Measurements from ENCODE around the gene OAT. TPM values are rescaled to one million over a fixed set of nuclear protein-coding genes. Genes with fewer than 3 reads are reported as not detected.

OAT gene
- total RNA-seq, 3 donors from 2014 or later, result 46.7 to 120 (median 69.6) TPM

DNA sequence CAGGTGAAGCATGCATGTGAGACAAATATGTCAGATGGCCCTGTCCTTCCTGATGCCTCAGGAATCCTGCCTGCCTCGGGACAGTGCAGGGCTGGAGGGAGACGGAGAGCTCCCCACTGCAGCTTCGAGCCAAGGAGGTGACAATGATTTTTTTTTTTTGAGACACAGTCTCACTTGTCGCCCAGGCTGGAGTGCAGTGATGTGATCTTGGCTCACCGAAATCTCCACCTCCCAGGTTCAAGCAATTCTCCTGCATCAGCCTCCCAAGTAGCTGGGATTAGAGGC lies 68.8 kb downstream of the OAT start:
- no peaks in the 10 kb centered on the region for H3K9me3 ChIP-seq
- TF ChIP-seq, protein P1, sequence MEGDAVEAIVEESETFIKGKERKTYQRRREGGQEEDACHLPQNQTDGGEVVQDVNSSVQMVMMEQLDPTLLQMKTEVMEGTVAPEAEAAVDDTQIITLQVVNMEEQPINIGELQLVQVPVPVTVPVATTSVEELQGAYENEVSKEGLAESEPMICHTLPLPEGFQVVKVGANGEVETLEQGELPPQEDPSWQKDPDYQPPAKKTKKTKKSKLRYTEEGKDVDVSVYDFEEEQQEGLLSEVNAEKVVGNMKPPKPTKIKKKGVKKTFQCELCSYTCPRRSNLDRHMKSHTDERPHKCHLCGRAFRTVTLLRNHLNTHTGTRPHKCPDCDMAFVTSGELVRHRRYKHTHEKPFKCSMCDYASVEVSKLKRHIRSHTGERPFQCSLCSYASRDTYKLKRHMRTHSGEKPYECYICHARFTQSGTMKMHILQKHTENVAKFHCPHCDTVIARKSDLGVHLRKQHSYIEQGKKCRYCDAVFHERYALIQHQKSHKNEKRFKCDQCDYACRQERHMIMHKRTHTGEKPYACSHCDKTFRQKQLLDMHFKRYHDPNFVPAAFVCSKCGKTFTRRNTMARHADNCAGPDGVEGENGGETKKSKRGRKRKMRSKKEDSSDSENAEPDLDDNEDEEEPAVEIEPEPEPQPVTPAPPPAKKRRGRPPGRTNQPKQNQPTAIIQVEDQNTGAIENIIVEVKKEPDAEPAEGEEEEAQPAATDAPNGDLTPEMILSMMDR (IDR thresholded peaks at IDR 0.05), result no peak
- no peaks in the 10 kb centered on the region for H3K4me1 ChIP-seq (ENCODE audit: low read depth)
- H3K36me3 ChIP-seq (ENCODE audit: low read depth), result no peaks in the 10 kb centered on the region
- DNase-seq (no peak), ATAC-seq (no peak)
- H3K4me3 ChIP-seq, result no peak overlapping the region
- intact Hi-C loops (cut with DNase I, micrococcal nuclease), result no loop called here

DNA sequence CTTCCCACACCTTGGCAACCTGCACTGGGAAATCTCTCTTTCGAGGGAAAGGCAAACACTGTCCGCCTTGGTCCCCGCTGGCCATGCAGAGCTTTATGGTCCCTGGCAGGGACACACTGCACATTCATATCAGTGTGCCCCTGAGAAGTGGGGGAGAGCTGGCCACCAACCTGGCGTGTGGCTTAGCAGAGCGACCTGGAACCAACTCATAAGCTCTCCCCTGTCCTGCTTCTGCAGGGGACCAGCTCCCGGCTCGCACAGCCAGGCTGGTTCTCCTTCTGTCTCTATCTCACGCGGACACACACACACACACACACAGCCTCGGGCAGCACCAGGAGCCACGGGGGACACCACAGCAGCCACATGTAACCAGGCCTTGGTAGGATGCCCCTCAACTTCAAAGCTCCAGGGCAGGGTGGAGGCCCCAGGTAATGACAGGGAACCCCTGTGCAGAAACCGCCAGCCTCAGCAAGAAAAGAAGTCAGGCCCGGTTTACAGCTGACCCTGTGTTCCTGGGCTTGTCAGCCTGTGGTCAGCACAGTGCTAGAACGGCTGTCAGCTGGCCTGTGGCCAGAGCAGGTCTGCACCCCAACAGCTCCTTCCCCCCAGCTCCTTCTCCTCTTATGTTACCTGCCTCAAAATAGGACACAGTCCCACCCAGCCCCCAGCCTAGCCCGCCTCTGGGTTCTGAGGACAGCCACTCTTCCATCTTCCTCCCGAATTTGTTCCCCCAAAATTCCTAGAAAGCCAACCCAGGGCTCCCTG lies 69.3 kb downstream of the OAT start:
- Histone ChIP-seq H3K9me3 (no peaks in the 10 kb centered on the region), H3K4me1 (ENCODE audit: low read depth) (no peaks in the 10 kb centered on the region), H3K36me3 (ENCODE audit: low read depth) (no peaks in the 10 kb centered on the region), H3K4me3 (no peak overlapping the region)
- ATAC-seq (no peak), DNase-seq (no peak)
- intact Hi-C loops (cut with DNase I, micrococcal nuclease), result no loop called here
- TF ChIP-seq, protein P1 (IDR thresholded peaks at IDR 0.05), result no peak

DNA sequence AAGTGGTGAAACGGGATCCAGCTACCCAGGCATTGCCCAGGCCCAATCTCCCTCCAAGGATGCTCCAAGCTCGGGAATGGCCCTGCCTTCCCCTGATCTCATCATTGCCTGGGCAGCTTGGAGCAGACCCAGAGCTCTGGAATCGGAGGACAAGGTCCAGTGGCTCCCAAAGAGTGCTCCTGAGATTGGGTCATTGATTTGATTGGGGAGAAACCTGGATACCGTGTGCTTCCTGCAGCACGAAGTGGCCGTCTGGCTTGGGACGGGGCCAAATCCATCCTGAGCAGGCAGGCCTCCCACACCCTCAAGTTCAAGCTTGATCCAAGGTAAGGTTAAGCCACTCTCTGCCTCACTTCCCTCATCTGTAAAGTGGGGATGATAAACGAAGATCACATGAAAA lies 69.9 kb downstream of the OAT start:
- TF ChIP-seq, protein P1 (IDR thresholded peaks at IDR 0.05), result no peak
- Histone ChIP-seq H3K36me3 (ENCODE audit: low read depth) (no peaks in the 10 kb centered on the region), H3K9me3 (no peaks in the 10 kb centered on the region), H3K4me3 (no peak overlapping the region), H3K4me1 (ENCODE audit: low read depth) (no peaks in the 10 kb centered on the region)
- no peak for ATAC-seq
- DNase-seq, result no peak
- intact Hi-C loops (cut with DNase I, micrococcal nuclease), result no loop called here

DNA sequence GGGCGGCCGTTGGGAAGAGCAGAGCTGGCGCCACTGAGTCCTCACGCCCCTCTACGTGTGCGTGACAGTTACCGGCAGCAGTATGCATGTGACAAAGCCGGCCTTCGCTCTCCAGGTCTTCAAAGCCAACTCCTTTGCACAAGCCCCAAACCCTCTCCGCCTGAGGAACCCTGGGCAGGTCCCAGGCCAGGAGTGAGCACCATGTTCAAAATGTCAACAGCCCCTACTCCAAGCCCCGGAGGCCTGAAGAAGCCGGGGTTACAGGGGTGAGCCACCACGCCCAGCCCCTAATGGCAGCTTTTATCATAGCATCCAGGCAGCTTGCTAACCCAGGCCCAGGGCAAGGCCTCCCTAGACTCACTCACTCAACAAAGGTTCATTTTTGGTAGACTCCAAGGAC lies 70.8 kb downstream of the OAT start:
- no peaks in the 10 kb centered on the region for H3K9me3 ChIP-seq
- TF ChIP-seq, protein P1 (IDR thresholded peaks at IDR 0.05), result no peak
- no peak overlapping the region for H3K4me3 ChIP-seq
- H3K4me1 ChIP-seq (ENCODE audit: low read depth), result no peaks in the 10 kb centered on the region
- ATAC-seq, result no peak
- no peaks in the 10 kb centered on the region for H3K36me3 ChIP-seq (ENCODE audit: low read depth)
- no peak for DNase-seq
- intact Hi-C loops (cut with DNase I, micrococcal nuclease), result no loop called here

Other genes starting within 250 kb of the OAT start
- gene NKX1-2, start 31.1 kb upstream of the OAT start, total RNA-seq, result not detected
- 10 to 100 TPM; 19.7 to 46.7 (median 26.5) TPM for gene LHPP, start 42.9 kb upstream of the OAT start, total RNA-seq

Measured in mucosa of descending colon (tissue), 3 donors.